Suprapubic skin (tissue), 4 donors: ENCODE results near the gene SORCS2. TPM values are rescaled to one million over a fixed set of nuclear protein-coding genes. Genes with fewer than 3 reads are reported as not detected.

Source experiments
- DNase-seq, 2 donors: peaks; one replicate each; pipeline ENCODE4 v3.0.0-alpha.2; 2019; ENCODE audit warnings: low spot score in 2 of 2
- H3K27ac ChIP-seq: fragments of 200-600 bp; sonication (generic); one replicate; pipeline ENCODE4 v1.5.1; 2019
- H3K27me3 ChIP-seq: fragments of 200-600 bp; sonication (generic); one replicate; pipeline ENCODE4 v1.5.1; 2019
- H3K36me3 ChIP-seq: fragments of 200-600 bp; sonication (generic); one replicate; pipeline ENCODE4 v1.5.1; 2019
- H3K4me1 ChIP-seq: fragments of 200-600 bp; sonication (generic); one replicate; pipeline ENCODE4 v1.5.1; 2019
- H3K4me3 ChIP-seq: fragments of 200-600 bp; sonication (generic); one replicate; pipeline ENCODE4 v1.5.1; 2019; ENCODE audit warnings: mild to moderate bottlenecking
- H3K9me3 ChIP-seq: fragments of 200-600 bp; sonication (generic); one replicate; pipeline ENCODE4 v1.5.1; 2019
- EP300 ChIP-seq: sonication (generic); formaldehyde crosslinking; IDR thresholded peaks from one replicate; pipeline ENCODE4 v1.6.1; 2017; ENCODE audit warnings: antibody characterized with exemption
- POLR2A ChIP-seq, 2 donors: fragments of 450-650 bp; IDR thresholded peaks; one replicate each; pipeline ENCODE4 v1.6.1; 2017; ENCODE audit warnings: antibody characterized with exemption in 2 of 2, mild to moderate bottlenecking in 2 of 2, moderate library complexity in 2 of 2
- POLR2AphosphoS5 ChIP-seq, 3 donors: sonication (generic); formaldehyde crosslinking; IDR thresholded peaks; one replicate each; pipeline ENCODE4 v1.6.1; 2017; ENCODE audit warnings: antibody characterized with exemption in 3 of 3
- WGBS: methylation state at CpG from one replicate; pipeline ENCODE4 v1.1.5; 2018; 5-methylcytosine and 5-hydroxymethylcytosine counted together
- total RNA-seq, 4 donors: library from RNA; depleted of rRNA; stranded (reverse); fragments of >200 nt; gene quantifications; one replicate each; pipeline ENCODE4 v1.1.0, GENCODE V29; 2016
- TF ChIP-seq, protein P1 (sequence below), 2 donors: fragments of 200-600 bp in 1 of 2; fragments of 450-650 bp in 1 of 2; sonication (generic) in 1 of 2; IDR thresholded peaks; one replicate each; pipeline ENCODE4 v1.5.1; 2016 to 2019; ENCODE audit warnings: antibody characterized with exemption in 2 of 2, mild to moderate bottlenecking in 1 of 2, moderate library complexity in 1 of 2

Gene SORCS2
- total RNA-seq, 4 donors from 2014 or later: 0.94 to 4.6 (median 1.3) TPM

GRCh38 chr4:7204656-7205387 lies 12.5 kb downstream of the SORCS2 start:
- peaks cover 46% of the 10 kb centered on the region for H3K4me1 ChIP-seq
- 86% methylated on average over 14 of the region's 14 CpGs for WGBS
- TF ChIP-seq POLR2AphosphoS5 (IDR thresholded peaks at IDR 0.05) (no peak), POLR2A (IDR thresholded peaks at IDR 0.05) (no peak), EP300 (no peak)
- TF ChIP-seq, protein P1, sequence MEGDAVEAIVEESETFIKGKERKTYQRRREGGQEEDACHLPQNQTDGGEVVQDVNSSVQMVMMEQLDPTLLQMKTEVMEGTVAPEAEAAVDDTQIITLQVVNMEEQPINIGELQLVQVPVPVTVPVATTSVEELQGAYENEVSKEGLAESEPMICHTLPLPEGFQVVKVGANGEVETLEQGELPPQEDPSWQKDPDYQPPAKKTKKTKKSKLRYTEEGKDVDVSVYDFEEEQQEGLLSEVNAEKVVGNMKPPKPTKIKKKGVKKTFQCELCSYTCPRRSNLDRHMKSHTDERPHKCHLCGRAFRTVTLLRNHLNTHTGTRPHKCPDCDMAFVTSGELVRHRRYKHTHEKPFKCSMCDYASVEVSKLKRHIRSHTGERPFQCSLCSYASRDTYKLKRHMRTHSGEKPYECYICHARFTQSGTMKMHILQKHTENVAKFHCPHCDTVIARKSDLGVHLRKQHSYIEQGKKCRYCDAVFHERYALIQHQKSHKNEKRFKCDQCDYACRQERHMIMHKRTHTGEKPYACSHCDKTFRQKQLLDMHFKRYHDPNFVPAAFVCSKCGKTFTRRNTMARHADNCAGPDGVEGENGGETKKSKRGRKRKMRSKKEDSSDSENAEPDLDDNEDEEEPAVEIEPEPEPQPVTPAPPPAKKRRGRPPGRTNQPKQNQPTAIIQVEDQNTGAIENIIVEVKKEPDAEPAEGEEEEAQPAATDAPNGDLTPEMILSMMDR (IDR thresholded peaks at IDR 0.05): no peak

DNA sequence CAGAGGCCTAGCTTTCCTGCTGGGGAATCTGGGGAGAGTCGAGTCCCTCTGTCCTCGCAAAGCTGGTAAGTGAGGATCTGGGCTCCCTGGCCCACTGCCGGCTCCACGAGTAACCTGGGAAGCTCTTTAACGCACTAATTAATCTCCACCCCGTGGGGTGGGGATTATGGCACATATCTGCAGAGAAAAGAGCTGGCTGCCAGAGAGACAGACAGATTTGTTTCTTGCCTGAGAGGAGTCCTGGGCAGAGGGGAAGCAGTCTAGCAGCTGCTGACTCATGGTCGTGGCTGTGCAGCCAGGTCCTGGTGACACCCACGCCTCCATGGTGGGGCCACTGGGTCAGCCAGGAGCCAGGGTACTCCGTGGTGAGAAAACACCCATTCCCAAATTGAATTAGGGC lies 14.0 kb downstream of the SORCS2 start:
- 29% methylated on average over 8 of the region's 9 CpGs for WGBS
- no peak overlapping the region for H3K4me3 ChIP-seq
- peak overlapping the region; percentile 49 for H3K27ac ChIP-seq
- peaks cover 51% of the 10 kb centered on the region for H3K4me1 ChIP-seq
- no peaks in the 10 kb centered on the region for H3K9me3 ChIP-seq
- TF ChIP-seq POLR2AphosphoS5 (IDR thresholded peaks at IDR 0.05): no peak
- no peak for TF ChIP-seq EP300
- TF ChIP-seq, protein P1 (IDR thresholded peaks at IDR 0.05): no peak
- no peak for TF ChIP-seq POLR2A (IDR thresholded peaks at IDR 0.05)
- DNase-seq: no peak
- peaks cover 8% of the 10 kb centered on the region for H3K27me3 ChIP-seq
- no peaks in the 10 kb centered on the region for H3K36me3 ChIP-seq

More at GRCh38 chr4:7204656-7205387, 12.5 kb downstream of the SORCS2 start:
- Histone ChIP-seq H3K4me3 (no peak overlapping the region), H3K36me3 (no peaks in the 10 kb centered on the region), H3K27ac (no peak overlapping the region), H3K27me3 (peaks cover 11% of the 10 kb centered on the region), H3K9me3 (no peaks in the 10 kb centered on the region)
- DNase-seq: no peak

- no peaks in the 10 kb centered on the region for H3K36me3 ChIP-seq
- no peaks in the 10 kb centered on the region for H3K9me3 ChIP-seq
- 37% methylated on average over 12 of the region's 21 CpGs for WGBS
- no peak overlapping the region for H3K4me3 ChIP-seq
- peak overlapping the region; percentile 49 for H3K27ac ChIP-seq
- TF ChIP-seq POLR2AphosphoS5 (IDR thresholded peaks at IDR 0.05) (no peak), EP300 (no peak), POLR2A (IDR thresholded peaks at IDR 0.05) (no peak)
- TF ChIP-seq, protein P1 (IDR thresholded peaks at IDR 0.05): no peak
- DNase-seq: peak in 1 of 2 donors; percentile 78
- H3K4me1 ChIP-seq: peaks cover 46% of the 10 kb centered on the region
- peaks cover 6% of the 10 kb centered on the region for H3K27me3 ChIP-seq
These were observed 14.7 kb downstream of the SORCS2 start for GRCh38 chr4:7206911-7207567.

DNA sequence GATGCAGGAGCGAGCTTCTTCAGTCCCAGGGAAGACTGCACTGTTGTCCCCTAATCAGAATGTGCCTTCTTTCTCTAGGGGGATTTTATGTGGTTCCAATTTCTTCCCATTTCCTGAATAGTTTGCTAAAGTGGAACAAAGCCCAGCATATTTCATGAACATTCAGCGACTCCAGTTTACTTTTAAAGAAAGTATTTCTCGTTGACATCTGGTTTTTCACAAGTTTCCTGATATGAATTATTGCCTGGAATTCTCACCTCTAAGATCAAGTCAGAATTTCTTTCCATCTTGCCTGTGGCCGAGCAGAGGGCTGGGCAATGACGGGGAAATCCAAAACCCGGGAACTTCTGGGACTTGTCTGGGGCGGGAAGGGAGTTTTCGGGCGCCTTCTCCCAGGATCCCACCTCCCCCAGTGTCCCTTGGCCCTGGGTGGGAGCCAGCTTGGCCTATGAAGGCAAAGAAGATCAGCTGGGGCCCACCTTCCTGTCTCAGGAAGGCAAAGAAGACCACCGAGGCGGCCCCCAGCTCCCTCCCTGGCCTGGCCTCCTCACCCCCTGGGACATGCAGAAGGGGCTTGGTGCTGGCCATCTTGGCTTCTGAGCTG lies 15.4 kb downstream of the SORCS2 start:
- H3K4me3 ChIP-seq: no peak overlapping the region
- H3K27ac ChIP-seq: peak overlapping the region; percentile 49
- H3K36me3 ChIP-seq: no peaks in the 10 kb centered on the region
- DNase-seq: no peak
- H3K4me1 ChIP-seq: peaks cover 51% of the 10 kb centered on the region
- no peaks in the 10 kb centered on the region for H3K9me3 ChIP-seq
- TF ChIP-seq POLR2AphosphoS5 (IDR thresholded peaks at IDR 0.05): no peak
- TF ChIP-seq, protein P1 (IDR thresholded peaks at IDR 0.05): no peak
- no peak for TF ChIP-seq EP300
- no peak for TF ChIP-seq POLR2A (IDR thresholded peaks at IDR 0.05)
- WGBS: 59% methylated on average over 11 of the region's 11 CpGs
- peaks cover 6% of the 10 kb centered on the region for H3K27me3 ChIP-seq
